ENCODE results near the gene GMCL2. TPM values are rescaled to one million over a fixed set of nuclear protein-coding genes. Genes with fewer than 3 reads are reported as not detected.

The GMCL2 gene
- total RNA-seq, 1 experiment from 2014 or later = not detected

DNA sequence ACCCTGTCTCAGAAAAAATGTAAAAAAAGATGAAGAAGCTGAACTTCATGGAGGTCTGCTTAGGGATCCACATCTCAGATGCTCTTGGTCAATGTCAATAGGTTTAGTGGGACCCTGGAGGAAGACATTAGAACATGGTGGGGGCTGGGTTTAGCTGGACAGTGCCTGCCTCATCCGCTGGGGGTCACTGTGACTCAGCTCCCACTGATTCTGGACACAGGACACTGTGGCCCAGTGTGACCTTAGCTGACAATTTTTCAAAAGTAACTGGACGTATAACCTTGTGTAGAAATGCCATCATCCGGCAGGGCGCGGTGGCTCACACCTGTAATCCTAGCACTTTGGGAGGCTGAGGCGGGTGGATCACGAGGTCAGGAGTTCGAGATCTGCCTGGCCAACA lies 9.8 kb upstream of the GMCL2 start:
- no peak overlapping the region for H3K14ac ChIP-seq (ENCODE audit: insufficient read depth, low read length)
- Mint-ChIP-seq H3K27ac (no peak overlapping the region), H3K36me3 (ENCODE audit: insufficient read depth in 1 of 3, low read depth in 3 of 3) (peaks cover 6 to 16% (median 7%) of the 10 kb centered on the region in 3 experiments), H3K9me3 (peaks cover 14 to 21% of the 10 kb centered on the region in 2 experiments), H3K4me3 (no peak overlapping the region), H3K27me3 (ENCODE audit: low read depth) (peaks cover 27% of the 10 kb centered on the region), H3K4me1 (peaks cover 27 to 30% of the 10 kb centered on the region in 2 experiments)
- no peak overlapping the region for H3K4ac ChIP-seq (ENCODE audit: low read depth, low read length)
- H4K8ac ChIP-seq (replicated peaks; ENCODE audit: insufficient read length, low read depth, low read length) = no peak overlapping the region
- H3K79me2 ChIP-seq (ENCODE audit: insufficient read depth, low read length) = no peaks in the 10 kb centered on the region
- no peak overlapping the region for H3K56ac ChIP-seq (ENCODE audit: insufficient read length, low read depth, low read length)
- H3K18ac ChIP-seq (ENCODE audit: insufficient read length, low read depth, low read length) = no peak overlapping the region
- H2AK5ac ChIP-seq (ENCODE audit: insufficient read length, low read length) = no peak overlapping the region
- no peak overlapping the region for H2BK20ac ChIP-seq (ENCODE audit: low read depth, low read length, poor library complexity, severe bottlenecking)
- TF ChIP-seq, protein P1, sequence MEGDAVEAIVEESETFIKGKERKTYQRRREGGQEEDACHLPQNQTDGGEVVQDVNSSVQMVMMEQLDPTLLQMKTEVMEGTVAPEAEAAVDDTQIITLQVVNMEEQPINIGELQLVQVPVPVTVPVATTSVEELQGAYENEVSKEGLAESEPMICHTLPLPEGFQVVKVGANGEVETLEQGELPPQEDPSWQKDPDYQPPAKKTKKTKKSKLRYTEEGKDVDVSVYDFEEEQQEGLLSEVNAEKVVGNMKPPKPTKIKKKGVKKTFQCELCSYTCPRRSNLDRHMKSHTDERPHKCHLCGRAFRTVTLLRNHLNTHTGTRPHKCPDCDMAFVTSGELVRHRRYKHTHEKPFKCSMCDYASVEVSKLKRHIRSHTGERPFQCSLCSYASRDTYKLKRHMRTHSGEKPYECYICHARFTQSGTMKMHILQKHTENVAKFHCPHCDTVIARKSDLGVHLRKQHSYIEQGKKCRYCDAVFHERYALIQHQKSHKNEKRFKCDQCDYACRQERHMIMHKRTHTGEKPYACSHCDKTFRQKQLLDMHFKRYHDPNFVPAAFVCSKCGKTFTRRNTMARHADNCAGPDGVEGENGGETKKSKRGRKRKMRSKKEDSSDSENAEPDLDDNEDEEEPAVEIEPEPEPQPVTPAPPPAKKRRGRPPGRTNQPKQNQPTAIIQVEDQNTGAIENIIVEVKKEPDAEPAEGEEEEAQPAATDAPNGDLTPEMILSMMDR (conservative IDR thresholded peaks at IDR 0.05) = peak; percentile 71
- H4K20me1 ChIP-seq (ENCODE audit: control insufficient read depth, insufficient read depth, insufficient read length) = peaks cover 2% of the 10 kb centered on the region
- no peaks in the 10 kb centered on the region for H3K9me3 ChIP-seq (ENCODE audit: control insufficient read depth, low read depth, low read length)
- no peak overlapping the region for H2BK12ac ChIP-seq (ENCODE audit: insufficient read length, low read depth, low read length)
- no peaks in the 10 kb centered on the region for H3K4me1 ChIP-seq (ENCODE audit: insufficient read depth, low read length)
- DNase-seq = no peak
- no CpG with 5 or more reads among the region's 8 CpGs for WGBS (ENCODE audit: extremely low coverage, insufficient read length, low lambda C conversion rate)
- H3K23ac ChIP-seq (ENCODE audit: insufficient read length, low read depth, low read length) = no peak overlapping the region
- H3K79me1 ChIP-seq (ENCODE audit: insufficient read depth, low read depth, low read length, poor library complexity, severe bottlenecking) = no peaks in the 10 kb centered on the region
- H3K9ac ChIP-seq (ENCODE audit: extremely low read depth, insufficient read length, low read length) = no peak overlapping the region
- H3K4me2 ChIP-seq (ENCODE audit: insufficient read depth, insufficient read length, low read length) = no peak overlapping the region
- no peak overlapping the region for H2AFZ ChIP-seq (ENCODE audit: low read length)
- H2BK5ac ChIP-seq (ENCODE audit: insufficient read length, low read length) = no peak overlapping the region
- H3T11ph ChIP-seq (ENCODE audit: low read length) = no peak overlapping the region
- H2BK15ac ChIP-seq (ENCODE audit: low read depth, low read length) = no peak overlapping the region
- H3K27ac ChIP-seq (ENCODE audit: insufficient read length, low read depth, low read length) = no peak overlapping the region
- no peaks in the 10 kb centered on the region for H3K27me3 ChIP-seq (ENCODE audit: insufficient read depth, low read length)
- no peak overlapping the region for H2BK120ac ChIP-seq (ENCODE audit: low read depth, low read length, poor library complexity, severe bottlenecking)
- H3K23me2 ChIP-seq (ENCODE audit: insufficient read length, low read depth, low read length, poor library complexity, severe bottlenecking) = no peaks in the 10 kb centered on the region
- no peak overlapping the region for H4K5ac ChIP-seq (ENCODE audit: insufficient read length, low read depth, low read length)
- no peak overlapping the region for H4K91ac ChIP-seq (ENCODE audit: insufficient read length, low read depth, low read length)

Measured in H9 (cell line).